NCI-H2196 treated with DMSO at 0.1 percent for 48 hours (cell line): ENCODE measurements around the gene TEX22.

ENCODE experiments used
- DNase-seq: peaks from one replicate; lab custom pipeline; 2025; ENCODE audit not compliant: unreplicated experiment; lab: John Stamatoyannopoulos, UW

TEX22 gene

GRCh38 chr14:105420101-105420973 is 22.0 kb downstream of the TEX22 start:
- no peak for DNase-seq

GRCh38 chr14:105420974-105421674 is 22.8 kb downstream of the TEX22 start:
- DNase-seq = no peak

DNA sequence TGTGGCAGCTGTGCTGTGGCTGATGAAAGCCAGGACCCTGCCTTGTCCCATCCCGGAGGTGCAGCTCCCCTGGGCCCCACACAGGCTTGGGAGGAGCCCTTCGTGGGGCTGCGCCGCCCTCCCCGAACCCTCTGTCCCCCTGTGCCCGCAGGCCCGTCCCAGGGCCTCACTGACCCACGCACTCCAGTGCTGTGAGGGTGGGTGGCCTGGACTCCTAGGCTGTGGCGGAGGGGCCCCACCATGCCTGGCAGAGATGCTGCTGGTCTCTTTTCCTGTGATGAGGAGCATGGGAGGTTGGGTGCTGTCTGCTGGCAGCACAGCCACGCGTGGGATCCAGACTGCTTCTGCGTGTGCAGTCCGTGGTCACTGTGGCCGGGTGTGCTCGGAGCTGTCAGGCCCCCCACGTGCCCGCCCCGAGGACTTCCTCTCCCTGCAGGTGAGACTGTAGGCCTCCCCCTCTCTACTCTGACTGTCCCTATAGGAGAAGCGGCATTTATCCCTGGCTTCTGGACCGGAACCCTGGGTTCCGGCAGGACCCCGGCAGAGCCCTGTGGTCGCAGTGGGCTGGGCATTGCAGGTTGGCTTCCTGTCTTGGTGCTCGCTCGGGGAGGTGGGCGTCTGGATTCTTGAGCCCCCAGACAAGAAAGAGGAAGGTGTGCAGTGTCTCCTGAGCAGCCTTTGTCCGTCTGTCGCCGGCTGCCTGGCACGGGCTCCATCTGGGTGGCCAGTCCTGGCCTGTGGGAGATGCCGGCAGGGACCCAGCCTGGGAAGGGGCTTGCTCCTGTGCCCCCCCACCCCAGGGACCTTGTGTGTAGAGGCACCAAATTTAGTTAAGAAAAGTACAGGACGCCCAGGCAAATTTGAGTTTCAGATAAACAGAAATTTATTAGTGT is 23.6 kb downstream of the TEX22 start:
- no peak for DNase-seq

DNA sequence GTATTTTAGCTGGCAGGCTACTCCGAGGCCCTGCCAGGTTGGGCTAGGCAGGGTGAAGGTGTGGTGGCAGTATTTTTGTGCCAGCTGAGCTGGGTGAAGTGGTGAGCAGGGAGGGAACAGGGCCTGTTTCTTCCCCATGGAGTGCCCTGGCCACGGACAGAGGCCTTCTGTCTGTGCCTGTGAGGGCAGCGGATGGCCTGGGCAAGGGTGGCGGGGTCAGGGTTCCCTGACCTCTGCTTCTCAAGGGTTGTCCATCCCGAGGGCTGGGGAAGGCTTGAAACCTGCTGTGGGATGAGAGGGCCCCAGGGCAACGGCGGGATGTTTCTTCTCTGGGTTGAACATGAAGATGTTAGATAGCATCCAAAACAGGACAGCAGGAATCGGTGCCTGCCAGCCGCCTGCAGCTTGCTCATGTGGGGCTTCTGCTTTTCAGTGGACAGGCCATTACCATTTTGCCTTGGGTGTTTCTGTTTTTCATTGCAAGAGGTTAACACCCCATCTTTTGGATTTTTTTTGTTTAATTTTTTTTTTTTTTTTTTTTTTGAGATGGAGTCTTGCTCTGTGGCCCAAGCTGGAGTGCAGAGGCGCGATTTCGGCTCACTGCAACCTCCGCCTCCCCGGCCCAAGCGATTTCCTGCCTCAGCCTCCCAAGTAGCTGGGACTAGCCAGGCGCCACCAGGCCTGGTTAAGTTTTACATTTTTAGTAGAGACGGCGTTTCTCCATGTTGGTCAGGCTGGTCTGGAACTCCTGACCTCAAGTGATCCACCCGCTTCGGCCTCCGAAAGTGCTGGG is 24.6 kb downstream of the TEX22 start:
- DNase-seq = no peak

DNA sequence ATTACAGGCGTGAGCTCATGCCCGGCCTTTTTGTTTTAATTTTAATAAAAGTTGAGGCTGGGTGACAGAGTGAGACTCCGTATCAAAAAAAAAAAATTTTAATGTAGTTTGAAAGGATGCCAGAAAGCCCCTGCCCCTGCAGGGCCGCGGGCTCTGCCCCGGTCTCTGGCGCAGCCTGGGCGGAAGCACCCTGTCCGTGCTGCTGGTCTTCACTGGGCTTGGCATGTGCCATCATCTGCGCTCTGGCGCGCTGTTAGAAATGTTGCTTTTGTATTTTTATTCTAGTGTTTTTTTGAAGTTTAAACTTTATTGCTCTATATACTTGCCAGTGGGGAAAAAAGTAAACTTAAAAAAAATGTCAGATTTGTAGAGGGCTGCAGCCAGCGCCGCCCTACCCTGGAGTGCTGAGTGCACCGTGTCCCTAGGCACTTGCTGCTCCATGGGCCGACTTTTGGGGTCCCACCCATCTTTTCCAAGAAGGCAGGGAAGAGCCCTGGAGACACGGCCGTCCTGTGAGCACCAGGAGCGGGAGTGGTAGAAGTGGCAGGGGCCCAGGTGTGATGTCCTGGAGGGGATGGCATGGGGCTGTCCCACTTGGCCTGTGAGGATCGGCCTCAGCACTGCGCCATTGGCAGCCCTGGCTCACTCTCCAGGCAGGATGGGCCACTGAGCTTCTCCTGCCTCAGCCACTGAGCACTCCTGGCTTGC is 25.3 kb downstream of the TEX22 start:
- DNase-seq = no peak

DNA sequence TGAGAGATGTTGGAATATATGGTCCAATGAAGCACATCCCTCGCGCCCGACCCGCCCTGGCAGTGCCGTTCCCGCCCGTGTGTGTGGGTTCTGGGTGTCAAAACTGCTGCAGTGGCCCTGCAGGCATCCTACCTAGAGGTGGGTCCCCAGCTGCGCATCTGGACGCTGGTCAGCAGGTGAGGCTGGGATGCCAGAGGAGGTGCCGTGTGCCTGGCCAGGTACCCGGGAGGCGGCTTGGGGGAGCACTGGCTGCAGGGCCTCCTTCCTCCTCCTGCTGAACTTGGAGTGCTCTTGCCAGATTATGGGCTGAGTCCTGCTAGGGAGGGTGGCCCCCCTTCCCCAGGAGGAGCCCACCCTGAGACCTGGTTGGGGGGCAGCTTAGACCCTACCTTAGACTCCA is 26.5 kb downstream of the TEX22 start:
- no peak for DNase-seq

DNA sequence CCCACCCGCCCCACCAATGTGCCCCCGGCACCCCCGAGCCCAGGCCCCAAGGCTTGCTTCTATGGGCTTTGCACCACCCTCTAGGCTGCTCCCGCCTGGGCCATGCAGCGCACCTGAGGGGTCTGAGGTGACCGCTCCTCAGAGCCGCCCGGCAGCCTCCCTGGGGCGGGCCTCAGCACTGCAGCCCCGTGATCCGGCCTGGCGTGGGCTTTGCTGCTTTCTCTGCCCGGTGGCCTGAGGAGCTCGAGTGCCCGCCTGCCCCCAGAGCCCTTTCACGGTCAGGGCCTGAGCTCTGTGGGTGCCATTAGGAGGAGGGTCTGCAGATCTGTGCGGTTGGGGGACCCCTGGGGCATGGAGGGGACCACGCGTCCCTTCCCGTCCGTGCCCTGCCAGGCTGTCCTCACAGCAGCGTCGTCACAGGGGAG is 27.5 kb downstream of the TEX22 start:
- no peak for DNase-seq

- no peak for DNase-seq
These were observed 28.2 kb downstream of the TEX22 start for GRCh38 chr14:105426416-105427130.

DNA sequence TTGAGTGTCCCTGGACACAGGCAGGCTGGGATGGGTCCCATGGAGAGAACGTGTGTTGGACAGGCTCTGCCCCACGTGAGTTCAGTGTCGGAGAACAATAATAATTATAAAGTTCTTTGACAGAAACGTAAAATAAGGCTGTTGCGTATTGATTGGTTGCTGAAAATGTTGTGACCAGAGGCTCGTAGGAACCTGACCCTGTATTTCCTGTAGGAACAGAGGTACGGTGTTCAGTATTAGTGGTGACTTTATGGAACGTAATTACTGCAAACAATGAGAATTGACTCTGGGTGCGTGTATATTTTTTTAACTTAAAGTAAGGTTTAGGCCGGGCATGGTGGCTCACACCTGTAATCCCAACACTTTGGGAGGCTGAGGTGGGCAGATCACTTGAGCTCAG is 29.1 kb downstream of the TEX22 start:
- no peak for DNase-seq

DNA sequence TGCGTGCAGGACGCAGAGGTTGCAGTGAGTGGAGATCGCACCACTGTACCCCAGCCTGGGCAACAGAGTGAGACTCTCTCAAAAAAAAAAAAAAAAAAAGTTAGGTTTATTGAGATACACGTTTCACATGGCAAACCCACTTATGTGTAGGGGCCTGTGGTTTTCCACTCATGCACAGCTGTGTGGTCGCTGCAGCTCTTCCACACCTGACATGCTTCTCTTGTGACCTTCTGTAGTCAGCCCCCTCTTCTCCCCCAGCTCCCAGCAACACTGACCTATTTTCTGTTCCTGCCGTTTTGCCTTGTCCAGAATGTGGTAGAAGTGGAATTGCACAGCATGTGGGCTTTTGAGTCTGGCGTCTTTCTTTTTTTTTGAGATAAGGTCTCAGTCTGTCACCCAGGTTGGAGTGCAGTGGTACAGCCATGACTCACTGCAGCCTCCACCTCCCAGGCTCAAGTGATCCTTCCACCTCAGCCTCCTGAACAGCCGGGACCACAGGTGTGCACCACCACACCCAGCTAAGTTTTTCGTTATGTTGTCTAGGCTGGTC is 29.7 kb downstream of the TEX22 start:
- DNase-seq = no peak

GRCh38 chr14:105430042-105430441 is 31.7 kb downstream of the TEX22 start:
- DNase-seq = no peak

- DNase-seq = no peak
These were observed 32.2 kb downstream of the TEX22 start for GRCh38 chr14:105430565-105430964.

- no peak for DNase-seq
These were observed 32.9 kb downstream of the TEX22 start for GRCh38 chr14:105431256-105431655.

DNA sequence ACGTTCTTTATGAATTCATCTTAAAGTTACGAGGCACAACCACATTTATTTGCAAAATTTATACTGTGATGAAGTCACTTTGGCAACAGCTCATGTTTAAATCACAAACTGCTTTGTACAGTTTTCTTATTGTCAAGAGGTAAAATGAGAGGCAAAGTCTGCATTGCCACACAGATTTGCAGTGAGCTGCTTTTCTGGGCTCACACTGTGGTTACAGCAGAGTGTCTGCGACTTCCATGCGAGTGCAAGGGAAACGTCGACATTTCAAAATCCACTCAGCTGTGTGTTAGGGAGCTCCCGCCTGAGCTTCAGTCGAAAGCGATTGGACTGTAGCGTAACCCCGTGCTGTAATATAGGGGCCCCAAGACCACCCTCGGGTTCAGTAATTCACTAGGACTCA is 34.3 kb downstream of the TEX22 start:
- DNase-seq = no peak

- no peak for DNase-seq
These were observed 34.8 kb downstream of the TEX22 start for GRCh38 chr14:105433161-105433605.

- no peak for DNase-seq
These were observed 38.1 kb downstream of the TEX22 start for GRCh38 chr14:105436402-105436801.

- no peak for DNase-seq
These were observed 38.8 kb downstream of the TEX22 start for GRCh38 chr14:105436891-105437722.
